GM19463 (cell line): ENCODE results near the gene PPP2R5D.
A peak's percentile ranks its signal among the peaks of the same experiment; 100 is the strongest.

ENCODE experiments used
- ATAC-seq: cut with Tn5 transposase; IDR thresholded peaks from one replicate; pipeline ENCODE4 v1.9.1; 2021; ENCODE audit warnings: mild to moderate bottlenecking, moderate library complexity; ENCODE audit not compliant: unreplicated experiment

The PPP2R5D gene

DNA sequence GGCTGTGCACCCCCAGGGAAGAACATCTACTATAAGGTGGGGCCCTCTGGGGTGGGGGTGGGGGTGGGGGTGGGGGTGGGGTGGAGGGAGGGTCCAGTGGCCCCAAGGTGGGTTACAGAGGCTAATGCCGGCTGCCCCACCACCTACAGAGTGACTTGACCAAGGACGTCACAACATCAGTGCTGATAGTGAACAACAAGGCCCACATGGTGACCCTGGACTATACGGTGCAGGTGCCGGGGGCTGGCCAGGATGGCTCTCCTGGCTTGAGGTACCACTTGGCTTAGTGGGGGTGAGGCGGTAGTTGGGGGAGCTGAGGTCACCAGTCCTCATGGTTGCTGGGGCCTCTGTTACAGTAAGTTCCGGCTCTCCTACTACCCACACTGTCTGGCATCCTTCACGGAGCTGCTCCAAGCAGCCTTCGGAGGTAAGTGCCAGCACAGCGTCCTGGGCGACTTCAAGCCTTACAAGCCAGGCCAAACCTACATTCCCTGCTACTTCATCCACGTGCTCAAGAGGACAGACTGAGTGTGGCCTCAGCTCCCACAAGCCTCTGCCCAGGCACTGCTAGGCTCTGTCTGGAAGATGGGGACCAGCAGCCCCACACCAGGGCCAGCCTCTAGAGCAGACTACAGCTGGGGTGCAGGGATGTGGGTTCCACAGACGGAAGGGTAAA lies 21.1 kb upstream of the PPP2R5D start:
- ATAC-seq = no peak

DNA sequence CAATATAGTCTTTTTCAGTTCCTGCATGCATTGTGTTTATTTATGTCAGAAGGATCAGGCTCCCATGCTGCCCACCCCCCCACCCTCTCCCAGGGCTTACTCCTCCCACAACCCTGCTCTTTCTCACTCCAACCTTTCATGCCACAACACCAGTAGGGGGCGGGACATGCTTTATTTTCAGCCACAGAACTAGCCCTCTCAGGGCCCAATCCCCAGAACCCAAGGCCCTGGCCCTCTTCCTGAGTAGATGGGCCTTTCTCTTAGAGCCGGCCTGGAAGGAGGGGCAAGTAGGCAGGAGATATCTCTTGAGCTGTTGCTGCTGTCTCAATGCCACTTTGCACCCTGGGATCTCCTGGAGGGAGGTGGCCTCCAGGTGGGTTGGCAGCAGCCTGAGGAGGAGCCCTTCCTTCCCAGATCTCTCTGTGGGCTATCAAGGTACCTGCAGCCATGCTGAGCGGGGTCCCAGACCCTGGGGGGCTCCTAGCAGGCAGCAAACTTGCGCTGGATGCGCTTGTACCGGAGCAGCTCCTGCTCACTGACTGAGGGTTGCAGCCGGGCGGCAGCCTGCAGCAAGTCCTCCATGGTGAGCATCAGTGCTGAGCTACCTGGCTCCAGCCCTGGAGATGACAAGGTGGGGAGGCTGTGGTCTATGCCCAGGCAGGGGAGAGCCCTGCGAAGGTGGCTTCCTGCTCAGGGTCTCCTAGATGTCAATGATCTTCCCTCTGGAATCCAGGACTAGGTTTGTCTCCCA lies 20.3 kb upstream of the PPP2R5D start:
- ATAC-seq = no peak

DNA sequence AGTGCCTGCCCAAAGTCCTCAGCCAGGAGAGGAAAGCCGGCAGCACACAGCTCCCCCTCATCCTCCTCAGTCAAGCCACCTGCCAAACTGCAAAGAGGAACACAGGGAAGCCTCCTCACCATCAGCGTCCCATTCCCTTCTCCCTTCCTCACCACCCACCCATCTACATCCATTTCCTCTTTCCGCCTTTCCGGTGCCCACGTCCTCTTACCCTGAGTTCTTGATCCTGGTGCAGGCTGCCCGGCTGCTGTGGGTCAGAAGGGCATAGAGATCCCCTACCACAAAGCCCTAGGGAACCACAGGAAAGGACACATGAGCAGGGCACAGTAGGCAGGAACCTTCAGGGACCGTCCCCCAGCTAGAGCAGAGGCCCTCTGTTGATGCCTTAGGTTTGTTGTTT lies 17.8 kb upstream of the PPP2R5D start:
- ATAC-seq = no peak

DNA sequence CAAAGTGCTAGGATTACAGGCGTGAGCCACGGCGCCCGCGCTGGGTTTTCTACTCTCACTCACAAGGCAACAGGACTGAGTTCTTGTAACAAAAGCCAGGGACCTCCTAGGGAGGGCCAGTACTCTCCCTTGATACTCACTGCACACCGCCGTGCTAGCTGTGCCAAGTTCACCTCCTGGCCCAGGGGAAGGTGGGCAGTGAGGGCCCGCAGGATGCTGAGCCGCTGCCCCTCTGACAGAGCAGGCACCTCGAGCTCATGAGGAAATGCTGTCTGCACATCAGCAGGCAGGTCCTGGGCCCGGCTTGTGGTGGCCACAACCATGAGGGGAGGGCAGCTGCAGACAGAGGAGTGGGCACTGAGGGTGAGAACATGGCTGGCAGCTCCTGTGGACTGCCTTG lies 17.1 kb upstream of the PPP2R5D start:
- no peak for ATAC-seq

DNA sequence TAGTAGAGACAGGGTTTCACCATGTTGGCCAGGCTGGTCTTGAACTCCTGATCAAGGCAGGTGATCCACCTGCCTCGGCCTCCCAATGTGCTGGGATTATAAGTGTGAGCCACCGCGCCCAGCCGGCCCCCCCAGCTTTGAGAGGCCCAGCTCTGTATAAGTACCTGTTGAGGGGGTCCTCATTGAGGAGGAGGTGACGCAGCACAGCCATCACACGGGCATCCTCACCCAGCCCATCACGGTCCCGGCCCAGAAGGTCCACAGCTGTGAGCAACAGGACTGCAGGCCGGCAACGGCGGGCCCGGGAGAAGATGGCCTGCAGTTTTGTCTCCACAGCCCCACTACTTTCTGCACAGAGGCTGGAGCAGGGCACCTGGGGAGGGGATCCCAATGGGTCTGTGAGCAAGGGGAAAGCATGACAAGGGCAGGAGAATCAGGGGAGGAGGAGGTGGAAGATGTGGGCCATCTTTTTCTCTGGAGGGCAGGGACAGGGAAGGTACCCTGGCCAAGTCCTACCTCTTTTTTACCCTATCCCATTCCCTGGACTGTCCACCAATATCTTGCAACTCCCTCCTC lies 16.2 kb upstream of the PPP2R5D start:
- ATAC-seq = no peak

DNA sequence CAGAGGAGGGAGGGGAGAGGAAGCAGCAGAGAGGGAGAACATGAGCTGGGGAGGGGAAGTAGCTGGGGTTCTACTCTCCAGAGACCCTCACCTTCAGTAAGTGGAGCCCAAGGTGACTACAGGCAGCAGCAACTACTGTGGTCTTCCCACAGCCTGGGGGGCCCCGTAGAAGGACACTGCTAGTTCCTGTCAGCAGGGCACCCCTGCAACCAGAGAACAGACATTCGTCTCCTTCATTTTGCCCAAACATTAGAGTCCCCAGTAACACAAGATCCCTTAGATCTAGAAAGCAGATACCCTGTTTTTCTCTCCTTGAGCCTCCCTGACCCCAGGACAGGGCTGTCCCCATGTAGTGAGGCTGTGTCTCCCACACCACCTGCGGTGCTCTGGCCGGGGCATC lies 15.6 kb upstream of the PPP2R5D start:
- no peak for ATAC-seq

DNA sequence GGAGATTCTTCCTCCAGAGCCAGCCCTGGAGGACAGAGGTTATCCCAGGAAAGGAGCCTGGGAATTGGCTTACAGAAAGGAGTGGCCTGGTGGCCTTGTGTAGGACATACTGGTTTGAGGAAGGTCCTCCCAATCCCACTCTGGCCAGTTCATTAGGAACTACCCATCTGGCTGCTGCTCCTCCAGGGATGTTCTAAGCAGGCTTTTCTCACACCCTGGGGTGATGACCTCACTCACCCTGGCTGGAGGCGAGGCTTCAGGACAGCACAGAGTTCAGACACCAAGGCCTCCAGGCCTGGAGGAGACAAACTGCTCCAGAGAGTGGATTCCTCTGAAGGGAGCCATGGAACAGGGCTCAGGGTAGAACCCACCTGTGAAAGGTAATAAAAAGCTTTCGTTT lies 14.9 kb upstream of the PPP2R5D start:
- no peak for ATAC-seq

DNA sequence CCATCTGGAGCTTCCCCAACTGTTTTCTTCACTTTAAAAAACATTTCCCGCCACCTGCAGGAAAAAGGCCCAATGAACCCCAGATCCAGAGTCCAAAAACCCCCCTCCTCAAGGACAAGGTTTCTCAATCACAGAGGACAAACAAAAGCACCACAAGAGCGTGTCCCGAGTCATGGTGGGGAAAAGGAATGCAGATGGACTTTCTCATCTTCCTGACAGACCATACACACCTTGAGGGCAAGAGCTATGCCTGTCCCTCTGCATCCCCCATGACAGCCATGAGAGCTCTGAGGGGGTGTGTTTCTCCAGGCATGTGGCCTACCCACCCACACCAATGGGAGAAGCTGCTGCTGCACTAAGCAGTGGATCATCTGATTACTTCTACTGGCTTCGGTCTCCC lies 14.4 kb upstream of the PPP2R5D start:
- no peak for ATAC-seq

DNA sequence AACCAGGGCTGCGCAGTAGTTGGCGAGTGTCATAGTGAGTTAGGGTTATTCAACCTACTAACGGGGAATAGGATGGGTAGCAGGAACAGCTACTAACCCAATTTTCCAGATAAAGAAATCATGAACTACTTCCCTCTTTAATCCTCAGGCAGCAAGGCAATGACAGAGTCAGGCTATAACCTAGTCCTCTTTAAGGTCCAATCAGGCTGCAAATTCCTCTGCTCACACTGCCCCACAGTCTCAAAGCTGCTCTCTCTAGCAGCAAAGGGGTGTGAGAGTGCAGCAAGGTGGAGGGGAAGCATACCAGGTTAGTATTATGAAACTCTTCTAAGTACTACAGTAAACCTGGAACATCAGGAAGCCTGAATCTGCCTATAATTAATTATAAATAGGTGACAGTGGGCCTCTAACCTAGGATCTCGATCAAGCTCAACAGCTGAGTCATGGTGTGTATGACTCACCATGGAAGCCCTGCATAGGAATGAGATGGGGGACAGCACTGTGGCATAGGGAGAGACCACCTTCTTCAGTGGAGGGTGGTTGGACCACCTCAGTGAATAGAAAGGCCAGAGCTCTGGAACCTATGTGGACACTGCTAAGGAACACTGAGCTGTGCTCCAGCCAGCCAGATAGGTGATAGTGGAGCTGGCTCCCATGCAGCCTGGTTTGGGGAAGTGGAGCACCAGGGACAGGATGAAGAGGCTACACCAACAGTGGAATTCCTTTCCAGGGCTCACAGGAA lies 13.3 kb upstream of the PPP2R5D start:
- ATAC-seq = no peak

DNA sequence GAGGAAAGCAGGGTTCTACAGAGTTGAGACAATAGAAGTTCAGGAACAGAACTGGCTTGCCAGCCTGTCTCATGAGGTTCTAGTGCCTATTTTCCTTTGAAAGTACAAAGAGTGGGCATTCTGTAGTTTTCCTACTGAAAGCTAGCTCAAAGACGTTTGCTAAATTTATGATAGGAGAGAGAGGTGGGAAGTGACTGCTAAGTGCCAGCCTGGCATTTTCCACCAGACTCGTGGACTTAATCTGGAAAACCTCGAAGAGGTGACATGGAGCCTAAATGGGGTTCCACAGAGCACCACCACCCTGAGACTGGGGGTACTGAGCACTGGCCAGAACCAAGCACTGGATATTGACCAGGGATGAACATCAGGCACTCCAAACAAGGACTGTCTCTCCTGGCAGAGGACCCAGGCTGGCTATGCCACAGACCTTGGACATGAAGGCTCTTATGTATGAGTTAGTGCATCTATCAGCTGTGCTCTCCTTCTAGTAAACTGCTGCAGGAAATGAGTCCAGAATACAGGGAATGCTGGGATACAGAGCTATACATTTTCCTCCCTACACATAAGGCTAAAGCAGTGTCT lies 12.5 kb upstream of the PPP2R5D start:
- ATAC-seq = no peak

DNA sequence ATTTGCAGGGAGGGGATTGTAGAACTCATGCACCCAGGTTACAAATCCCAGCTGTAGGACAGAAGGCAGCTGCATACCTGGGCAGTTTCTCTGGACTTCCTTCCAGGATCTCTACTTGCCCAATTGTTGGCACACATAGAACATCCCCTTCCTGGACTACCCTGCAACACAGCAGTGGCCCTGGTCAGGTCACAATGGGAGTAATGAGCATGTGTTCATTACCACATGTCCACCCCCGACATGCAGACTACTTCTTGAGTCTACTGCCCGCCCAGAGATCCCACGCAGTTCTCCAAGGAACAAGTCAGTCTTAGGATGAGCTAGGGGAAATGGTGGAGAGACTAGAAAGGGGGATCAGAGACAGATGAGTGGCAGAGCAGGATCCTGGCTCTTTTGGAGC lies 10.4 kb upstream of the PPP2R5D start:
- no peak for ATAC-seq

DNA sequence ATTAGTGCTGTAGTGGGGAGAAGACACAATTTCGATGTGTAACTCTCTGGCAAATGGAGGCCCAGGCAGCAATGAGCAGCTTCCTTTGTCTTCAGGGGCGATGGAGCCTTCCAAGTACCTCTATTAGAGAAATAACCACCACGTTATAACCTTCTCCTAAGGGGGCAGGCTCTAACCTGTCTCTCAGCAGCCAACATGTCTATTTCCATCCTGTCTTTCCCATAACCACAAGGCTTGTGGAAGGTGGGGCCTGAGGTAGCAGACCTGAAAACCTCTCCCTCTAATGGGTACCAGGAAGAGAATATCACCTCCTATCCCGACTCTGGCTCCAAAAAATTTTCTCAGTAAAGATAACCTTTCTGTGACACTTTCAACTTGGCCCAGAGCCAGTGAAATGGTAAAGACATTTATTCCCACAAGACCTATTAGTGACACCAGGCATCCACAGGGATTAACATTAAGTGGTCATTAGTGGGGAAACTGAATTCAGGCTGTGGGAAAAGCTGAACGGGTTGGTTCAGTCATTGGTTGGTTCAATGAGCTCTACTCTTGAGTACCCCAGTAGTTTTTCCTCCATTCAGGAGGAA lies 9.4 kb upstream of the PPP2R5D start:
- no peak for ATAC-seq

DNA sequence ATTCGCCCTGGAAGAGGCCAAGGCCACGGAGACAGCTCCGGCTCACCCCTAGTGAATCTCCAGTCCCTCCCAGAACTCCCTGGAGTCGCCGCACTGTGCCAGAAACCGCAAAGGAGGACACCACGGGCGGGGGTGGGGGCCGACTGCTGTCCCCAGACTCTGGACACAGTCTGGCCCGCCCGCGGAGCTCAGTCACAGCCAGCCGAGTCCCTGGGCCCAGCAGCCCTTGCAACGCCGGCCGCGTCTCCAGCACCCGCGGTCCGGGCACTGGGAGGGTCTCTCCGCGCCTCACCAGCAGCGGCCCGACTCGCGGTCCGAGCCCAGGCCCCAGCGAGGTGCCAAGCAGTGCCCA lies 5.9 kb upstream of the PPP2R5D start:
- ATAC-seq = peak; percentile 22

DNA sequence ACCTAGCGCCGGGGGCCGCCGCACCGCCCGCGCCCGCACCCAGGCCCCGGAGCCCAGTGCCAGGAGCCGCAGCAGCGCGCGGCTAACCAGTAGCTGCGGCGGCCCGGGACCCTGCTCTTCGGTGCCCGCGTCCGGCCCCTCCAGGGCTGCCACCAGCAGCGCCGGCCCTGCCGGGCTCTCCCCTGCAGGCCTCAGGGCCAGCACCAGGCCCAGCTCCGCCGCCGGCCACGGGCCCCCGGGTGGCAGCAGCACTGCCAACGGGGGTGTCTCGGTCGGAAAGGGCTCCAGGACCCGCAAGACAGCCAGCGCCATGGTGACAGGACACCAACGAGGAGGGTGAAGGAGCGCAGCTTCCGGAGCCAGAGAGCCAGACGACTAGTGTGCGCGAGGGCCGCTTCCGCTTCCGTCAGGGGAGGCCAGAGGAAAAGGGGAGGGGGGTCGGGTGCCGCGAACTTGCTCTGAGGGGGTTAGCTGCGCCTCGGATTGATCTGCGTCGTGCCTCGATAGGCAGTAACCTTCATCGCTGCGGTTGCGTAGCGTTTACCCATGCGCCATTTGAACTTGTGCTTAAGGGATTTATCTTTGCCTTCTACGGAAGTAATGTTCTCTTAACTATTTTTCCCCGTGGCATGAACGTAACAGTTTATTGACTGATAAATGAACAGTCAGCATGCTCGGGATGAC lies 5.4 kb upstream of the PPP2R5D start, which contains the start of gene PEX6:
Gene PEX6, minus strand, starts transcription at position 343 of the 684 bp plus-strand sequence. Its CDS starts 31 bp downstream, at position 312.
- peak; percentile 98 for ATAC-seq

DNA sequence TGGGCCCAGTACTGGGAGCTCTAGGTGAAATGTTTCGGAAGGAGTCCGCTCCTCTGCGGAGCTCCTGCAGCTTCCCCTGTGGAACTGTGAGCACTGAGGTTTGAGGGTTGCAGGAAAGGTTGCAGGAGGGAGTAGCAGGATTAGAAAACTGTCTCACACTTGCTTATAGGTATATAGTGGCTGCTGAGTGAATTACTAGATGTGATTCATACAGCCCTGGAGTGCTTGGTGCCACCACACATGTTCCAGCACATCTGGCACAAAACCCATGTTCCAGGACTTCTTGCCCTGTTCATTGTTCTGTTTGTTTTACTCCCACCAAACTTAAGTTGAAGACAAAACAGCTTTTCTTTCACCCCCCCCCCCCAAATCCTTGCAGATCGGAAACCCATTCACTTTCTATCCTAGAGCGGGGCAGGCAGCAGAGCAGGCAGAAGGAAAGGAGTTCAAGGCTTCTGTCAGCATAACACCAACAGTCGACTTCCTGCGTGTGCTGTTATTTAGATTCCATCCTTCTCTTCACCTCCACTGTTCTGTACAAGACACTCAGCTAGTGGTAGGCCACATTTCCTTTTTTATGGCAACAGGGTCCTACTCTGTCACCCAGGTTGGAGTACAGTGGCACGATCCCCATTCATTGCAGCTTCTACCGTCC lies 4.7 kb upstream of the PPP2R5D start:
- ATAC-seq = no peak

DNA sequence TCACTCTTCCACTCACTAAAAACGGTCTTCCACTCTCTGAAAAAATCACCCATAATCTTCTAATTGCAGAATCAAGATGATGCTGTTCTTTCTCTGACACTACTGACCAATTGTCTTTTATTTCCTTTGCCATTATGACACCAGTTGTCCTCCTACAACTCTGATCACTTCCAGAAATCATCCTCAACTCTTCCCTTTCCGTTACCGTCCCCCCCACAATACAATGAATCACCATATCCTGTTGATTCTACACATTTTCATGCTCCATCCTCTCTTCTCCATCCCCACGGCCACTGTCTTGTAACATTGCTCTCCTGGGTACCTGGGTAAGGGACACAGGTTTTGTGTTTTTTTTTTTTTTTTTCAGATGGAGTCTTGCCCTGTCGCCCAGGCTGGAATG lies 2.5 kb upstream of the PPP2R5D start:
- ATAC-seq = no peak

DNA sequence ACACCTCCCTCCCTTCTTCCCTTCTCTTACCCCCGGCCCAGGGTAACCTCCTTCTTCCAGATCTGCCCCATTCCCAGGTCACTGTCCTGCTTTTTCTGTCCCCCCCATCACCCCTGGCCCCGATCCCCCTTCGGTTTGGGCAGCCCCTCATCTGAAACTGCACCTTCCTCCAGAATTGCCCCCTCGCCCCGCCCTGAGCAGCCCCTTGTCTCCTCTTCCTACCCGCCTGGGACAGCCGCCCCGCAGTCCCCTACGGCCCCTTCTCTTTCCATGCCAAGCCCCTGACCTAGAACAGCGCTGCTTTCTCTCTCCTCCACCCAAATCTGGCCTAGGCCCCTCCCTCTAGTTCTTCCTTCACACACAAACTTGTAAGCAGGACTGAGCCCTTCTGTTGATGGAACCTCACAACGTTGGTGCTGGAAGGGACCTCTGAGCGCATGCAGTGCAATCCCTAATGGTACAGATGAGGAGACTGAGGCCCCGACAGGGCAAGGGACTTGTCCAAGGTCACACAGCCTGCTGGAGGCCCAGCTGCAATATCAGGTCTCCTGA lies 630 bp downstream of the PPP2R5D start:
- ATAC-seq = no peak

DNA sequence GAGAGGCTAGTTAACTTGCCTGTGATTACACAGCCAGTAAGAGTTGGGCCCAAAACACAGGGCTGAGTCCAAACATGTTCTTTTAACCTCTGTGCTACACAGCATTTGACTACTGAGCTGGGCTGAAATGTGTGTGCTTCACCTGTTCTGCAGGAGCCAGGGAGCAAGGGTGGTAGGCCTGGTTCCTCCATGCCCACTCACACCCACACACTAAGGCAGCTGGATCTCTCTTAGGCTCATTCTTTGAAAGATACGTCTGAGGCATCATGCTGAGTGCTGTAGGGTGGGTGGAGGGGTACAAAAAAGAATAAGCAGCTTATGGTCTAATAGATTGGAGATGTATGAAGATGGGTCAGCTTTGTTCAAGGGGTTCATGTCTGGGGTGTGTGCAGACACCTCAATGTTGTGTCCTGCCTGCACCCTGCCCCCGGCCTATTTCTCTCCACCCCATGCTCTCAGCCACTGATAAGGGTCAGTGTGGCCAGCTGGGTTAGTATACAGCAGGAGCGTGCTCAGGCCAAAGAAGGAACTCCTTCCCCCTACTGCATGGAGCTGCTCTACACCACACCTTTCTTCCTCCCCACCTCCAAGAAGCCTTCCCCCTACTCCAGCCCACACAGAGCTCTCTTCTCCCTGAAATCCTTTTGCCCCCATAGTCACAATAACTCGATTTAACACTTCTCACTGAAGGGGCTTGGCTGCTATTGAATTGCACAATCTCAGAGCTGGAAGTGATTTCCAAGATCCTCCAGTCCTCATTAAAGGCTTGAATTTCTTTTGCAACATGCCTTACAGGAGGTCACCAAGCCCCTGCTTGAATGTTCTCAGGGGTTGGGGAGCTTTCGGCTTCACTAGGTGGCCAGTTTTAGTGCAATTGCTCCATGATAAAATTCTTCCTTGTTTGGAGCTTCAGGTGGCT lies 3.4 kb downstream of the PPP2R5D start:
- no peak for ATAC-seq
